ENCODE data around the gene KLHL29.

KLHL29 gene

GRCh38 chr2:23499439-23499838 lies 114.5 kb downstream of the KLHL29 start:
- DNase-seq: no peak

GRCh38 chr2:23500836-23501235 lies 115.9 kb downstream of the KLHL29 start:
- no peak for DNase-seq

GRCh38 chr2:23502096-23502495 lies 117.1 kb downstream of the KLHL29 start:
- no peak for DNase-seq

GRCh38 chr2:23503097-23503496 lies 118.1 kb downstream of the KLHL29 start:
- DNase-seq: no peak

- no peak for DNase-seq
Measured at GRCh38 chr2:23503682-23504081, 118.7 kb downstream of the KLHL29 start.

GRCh38 chr2:23504591-23504990 lies 119.6 kb downstream of the KLHL29 start:
- DNase-seq: no peak

- DNase-seq: no peak
Measured at GRCh38 chr2:23505218-23505983, 120.4 kb downstream of the KLHL29 start.

- DNase-seq: no peak
Measured at GRCh38 chr2:23505984-23506380, 121.0 kb downstream of the KLHL29 start.

- no peak for DNase-seq
Measured at GRCh38 chr2:23506531-23507266, 121.7 kb downstream of the KLHL29 start.

- no peak for DNase-seq
Measured at GRCh38 chr2:23507267-23508065, 122.5 kb downstream of the KLHL29 start.

- no peak for DNase-seq
Measured at GRCh38 chr2:23508066-23508390, 123.0 kb downstream of the KLHL29 start.

- no peak for DNase-seq
Measured at GRCh38 chr2:23509103-23509502, 124.1 kb downstream of the KLHL29 start.

- no peak for DNase-seq
Measured at GRCh38 chr2:23509596-23510292, 124.8 kb downstream of the KLHL29 start.

- DNase-seq: no peak
Measured at GRCh38 chr2:23510471-23510870, 125.5 kb downstream of the KLHL29 start.

GRCh38 chr2:23512778-23513177 lies 127.8 kb downstream of the KLHL29 start:
- no peak for DNase-seq

- no peak for DNase-seq
Measured at GRCh38 chr2:23513245-23513871, 128.4 kb downstream of the KLHL29 start.

- DNase-seq: no peak
Measured at GRCh38 chr2:23513872-23514793, 129.2 kb downstream of the KLHL29 start.

GRCh38 chr2:23516520-23517256 lies 131.7 kb downstream of the KLHL29 start:
- DNase-seq: no peak

- DNase-seq: no peak
Measured at GRCh38 chr2:23518481-23519333, 133.7 kb downstream of the KLHL29 start.

- DNase-seq: no peak
Measured at GRCh38 chr2:23519334-23519651, 134.3 kb downstream of the KLHL29 start.

Data from activated CD4-positive, alpha-beta T cell treated with anti-CD3 and anti-CD28 coated beads, Interleukin-10, Interleukin-2, amounts not matched to agents 100 ng/mL and 50 ng/mL, durations not matched to agents 16 hours and 8 hours (primary cell).